Activated naive CD4-positive, alpha-beta T cell treated with anti-CD3 and anti-CD28 coated beads, Interleukin-2, amount 50 U/mL, for 16 hours (primary cell): ENCODE measurements around the gene TMEM185B.

ENCODE experiments used
- DNase-seq: peaks from one replicate; pipeline ENCODE4 v3.0.0-alpha.2; 2020

The TMEM185B gene

GRCh38 chr2:120230515-120231471 lies 7.6 kb upstream of the TMEM185B start:
- DNase-seq: no peak

- DNase-seq: no peak
Measured at GRCh38 chr2:120229341-120229740, 6.1 kb upstream of the TMEM185B start.

DNA sequence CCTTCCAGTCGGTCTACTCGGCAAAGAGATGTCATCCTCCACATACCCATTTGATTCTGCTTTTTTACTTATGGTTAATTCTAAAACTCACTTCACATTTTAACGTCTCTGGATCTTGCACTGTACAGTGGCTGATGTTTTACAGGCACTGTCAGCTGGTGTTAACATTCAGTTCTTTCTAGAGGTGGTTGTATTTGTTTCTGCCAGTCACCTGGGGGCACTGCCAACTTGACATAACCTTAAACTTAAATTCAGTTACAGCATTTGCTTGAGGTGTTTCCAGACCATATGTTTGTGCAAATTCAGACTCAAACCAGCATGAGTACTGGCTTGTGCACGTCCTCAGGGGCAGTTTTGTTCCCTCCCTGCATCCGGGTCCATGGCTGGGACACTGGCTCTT lies 5.3 kb upstream of the TMEM185B start:
- no peak for DNase-seq

- peak; percentile 52 for DNase-seq
Measured at GRCh38 chr2:120227111-120227991, 4.2 kb upstream of the TMEM185B start.

DNA sequence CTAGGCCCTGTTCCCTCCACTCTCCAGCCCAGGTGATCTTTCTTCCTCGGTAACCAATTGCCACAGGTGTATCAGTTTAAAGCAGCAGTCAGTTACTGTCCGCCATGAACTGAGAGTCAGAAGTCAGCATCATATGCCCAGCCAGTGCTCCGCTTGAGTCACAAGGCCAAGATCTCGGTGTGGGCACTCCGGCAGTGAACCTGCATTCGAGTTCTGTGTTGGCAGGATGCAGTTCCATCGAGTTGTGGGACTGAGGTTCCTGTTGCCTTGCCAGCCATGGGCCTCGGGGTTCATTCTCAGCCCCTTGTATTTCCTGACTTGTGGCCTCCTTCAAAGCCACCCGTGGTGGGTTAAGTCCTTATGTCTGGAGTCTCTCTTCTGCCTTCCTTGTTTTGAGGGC lies 3.1 kb upstream of the TMEM185B start:
- DNase-seq: no peak

- DNase-seq: no peak
Measured at GRCh38 chr2:120225549-120226065, 2.4 kb upstream of the TMEM185B start.

DNA sequence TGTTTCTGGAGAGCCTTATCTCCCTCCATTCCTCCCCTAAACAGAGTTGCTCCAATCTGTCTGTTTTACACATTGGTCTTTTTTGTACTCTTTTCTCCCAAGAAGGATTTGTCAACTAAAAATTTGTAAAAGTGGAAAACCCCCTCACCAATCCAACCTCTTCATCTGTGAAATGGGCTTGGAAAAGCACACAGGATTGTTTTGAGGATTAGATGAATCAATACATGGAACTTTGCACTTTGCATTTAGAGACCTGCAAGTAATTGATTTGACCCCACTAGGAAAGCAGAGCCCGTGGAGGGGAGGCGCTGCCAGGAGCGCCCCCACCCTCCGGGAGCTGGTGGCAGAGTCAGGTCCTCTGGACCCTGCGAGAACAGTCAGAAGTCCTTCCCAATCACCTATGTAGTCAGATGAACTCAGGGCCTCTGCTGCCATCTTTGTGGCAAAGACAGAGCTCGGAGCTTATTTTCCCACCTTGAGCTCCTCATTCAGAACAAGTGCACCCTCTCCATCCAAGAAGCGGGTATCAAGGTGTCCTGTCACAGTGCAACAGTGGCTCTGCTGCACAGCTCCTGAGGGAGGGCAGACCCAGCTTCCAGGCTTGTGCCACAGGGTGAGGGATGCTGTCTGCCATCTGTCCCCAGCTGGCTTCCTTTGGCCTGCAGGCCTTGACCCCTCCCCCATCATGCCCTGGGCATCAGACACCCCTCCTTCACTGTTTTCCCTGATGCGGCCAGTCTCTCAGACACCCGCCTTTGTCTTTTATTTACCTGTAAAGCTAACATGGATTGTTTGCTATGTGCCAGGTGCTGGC lies 1.7 kb upstream of the TMEM185B start:
- DNase-seq: no peak

DNA sequence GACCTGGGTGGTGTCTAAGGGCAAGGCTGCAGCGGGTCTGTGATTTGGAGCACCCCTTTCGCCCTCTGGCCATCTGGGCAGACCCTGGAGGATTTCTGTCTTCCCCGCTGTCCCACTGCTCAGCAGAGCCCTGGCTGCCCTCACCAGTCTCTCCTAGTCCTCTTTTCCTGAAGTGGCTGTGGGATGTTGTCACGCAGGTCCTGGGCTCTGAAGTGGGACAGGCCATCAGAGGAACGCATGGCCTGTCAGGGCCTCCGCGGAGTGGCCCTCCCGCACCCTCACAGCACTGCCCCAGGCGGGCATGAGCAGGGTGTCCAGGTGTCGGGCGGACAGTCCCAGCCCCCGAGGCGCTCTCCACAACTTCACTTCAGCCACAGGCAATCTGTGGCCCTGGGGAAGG lies 1.1 kb upstream of the TMEM185B start:
- DNase-seq: no peak

GRCh38 chr2:120222186-120223033 lies 790 bp downstream of the TMEM185B start:
- no peak for DNase-seq

- no peak for DNase-seq
Measured at GRCh38 chr2:120221616-120222015, 1.6 kb downstream of the TMEM185B start.

DNA sequence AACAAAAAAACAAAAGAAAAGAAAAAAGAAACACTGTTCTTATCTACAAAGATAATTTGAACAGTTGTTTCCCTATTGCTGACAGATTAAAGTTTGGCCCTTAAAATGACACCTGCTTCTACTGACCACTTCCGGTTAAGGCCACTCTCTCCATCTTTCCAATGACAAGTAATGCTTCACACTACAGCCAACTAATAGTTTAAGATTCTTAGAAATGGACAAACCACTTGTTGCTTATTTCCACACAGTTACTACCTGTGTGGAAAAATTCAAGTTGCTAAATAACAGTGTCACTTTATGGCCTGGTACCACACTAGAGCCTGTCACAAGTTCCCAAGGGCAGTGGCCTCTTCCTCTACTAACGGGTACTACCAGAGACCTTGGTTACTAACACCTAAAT lies 2.4 kb downstream of the TMEM185B start:
- DNase-seq: no peak

DNA sequence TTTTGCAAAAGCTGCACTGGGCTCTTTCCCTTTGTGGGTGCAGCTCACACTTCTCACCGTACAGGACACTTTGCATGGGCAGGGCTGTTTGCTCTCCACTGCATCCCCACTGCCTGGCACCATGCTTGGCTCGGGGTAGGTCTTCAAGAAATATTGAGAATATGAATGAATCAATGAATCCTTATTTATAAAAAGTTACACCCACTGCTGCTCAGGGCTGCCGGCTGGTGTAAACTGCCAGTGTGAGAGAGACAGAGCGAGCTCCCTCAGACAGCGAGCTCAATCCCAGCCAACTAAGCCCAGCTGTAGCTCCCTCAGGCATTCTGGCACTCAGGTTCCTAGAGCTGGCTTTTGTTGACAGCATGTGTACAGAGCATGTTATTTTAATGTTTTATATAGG lies 3.4 kb downstream of the TMEM185B start:
- no peak for DNase-seq

- DNase-seq: no peak
Measured at GRCh38 chr2:120219291-120219690, 3.9 kb downstream of the TMEM185B start.

- DNase-seq: no peak
Measured at GRCh38 chr2:120218181-120218580, 5.0 kb downstream of the TMEM185B start.

DNA sequence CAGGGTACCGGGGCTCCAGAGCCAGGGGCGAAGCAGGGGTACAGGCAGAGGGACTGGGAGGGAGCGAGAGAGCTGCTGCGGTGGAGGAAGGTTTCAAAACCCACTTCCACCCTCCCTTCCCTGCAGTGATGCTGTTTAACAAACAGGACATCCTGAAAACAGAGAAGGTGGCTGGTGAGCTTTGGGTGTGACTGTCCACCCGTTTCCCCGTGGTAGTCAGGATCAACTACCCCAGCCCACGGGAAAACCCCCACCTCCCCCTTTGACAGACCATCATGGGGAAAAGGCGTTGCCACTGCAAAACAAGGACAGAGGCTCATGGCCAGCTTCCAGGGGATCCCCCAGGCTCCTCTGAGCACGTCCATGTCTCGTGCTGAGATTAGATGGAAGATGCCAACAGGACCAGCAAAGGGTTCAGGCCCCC lies 12.9 kb downstream of the TMEM185B start:
- DNase-seq: no peak

- no peak for DNase-seq
Measured at GRCh38 chr2:120209427-120210269, 13.6 kb downstream of the TMEM185B start.

DNA sequence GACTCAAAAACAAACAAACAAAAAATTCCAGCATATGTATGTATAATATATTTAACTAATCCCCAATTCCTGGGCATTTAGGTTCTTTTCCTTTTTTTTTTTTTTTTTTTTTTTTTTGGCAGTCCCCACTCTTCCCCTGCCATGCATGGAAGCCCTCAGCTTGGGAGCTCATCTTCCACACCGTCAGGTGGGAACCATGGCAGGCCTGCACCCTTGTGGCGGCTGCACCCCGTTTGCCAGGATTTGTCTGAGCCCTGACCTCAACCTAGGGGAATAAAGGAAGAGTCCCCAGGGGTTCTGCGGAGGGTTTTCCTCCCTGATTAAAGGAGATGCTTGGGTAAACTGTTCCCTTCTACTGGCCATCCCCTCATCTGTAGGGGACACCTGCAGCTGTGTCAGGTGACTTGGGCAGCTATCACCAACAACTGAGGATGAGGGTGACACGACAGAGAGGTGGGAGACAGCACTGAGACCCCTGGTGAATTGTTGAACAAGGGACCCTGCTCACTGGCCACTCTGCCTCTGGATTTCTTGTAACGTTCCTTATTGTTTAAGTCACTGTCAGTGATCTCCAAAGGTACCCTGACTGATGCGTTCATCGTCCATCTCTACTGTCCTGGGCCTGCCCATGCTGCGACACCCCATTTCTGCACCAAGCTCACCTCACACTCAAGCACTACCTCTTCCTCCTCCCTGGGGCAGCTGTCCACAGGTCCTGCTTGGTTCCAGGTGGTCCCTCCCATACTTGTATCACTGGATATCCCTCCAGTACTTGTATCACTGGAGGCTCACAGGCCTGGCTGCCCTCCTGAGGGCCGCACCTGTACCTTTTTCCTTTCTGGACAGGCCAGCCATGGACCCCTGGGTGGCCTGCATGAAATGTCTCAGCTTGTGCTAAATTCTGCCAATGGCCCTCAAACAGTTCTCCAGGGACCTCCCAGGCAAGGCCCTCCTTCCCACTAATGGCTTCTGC lies 14.5 kb downstream of the TMEM185B start:
- DNase-seq: no peak

- DNase-seq: no peak
Measured at GRCh38 chr2:120206022-120206581, 17.1 kb downstream of the TMEM185B start.
